IPS-18c (cell line): ENCODE results near the gene CLASP1.
"Not testable (repeated sequence)": the region's sequence is repeated elsewhere in the genome, so short reads cannot be mapped to it uniquely, and the experiment has no call there.

Experiments used
- H3K4me3 ChIP-seq: 2 replicates; pipeline ENCODE4 v1.7.0; 2013; ENCODE audit warnings: low read depth, mild to moderate bottlenecking, low read length, moderate library complexity; ENCODE audit not compliant: insufficient read depth
- H3K9me3 ChIP-seq: one replicate; pipeline ENCODE4 v1.6.1; 2013; ENCODE audit warnings: mild to moderate bottlenecking, low read length, moderate library complexity; ENCODE audit not compliant: control insufficient read depth, insufficient read depth

Gene CLASP1

GRCh38 chr2:121649149-121649595, at the start of gene CLASP1:
Gene CLASP1 (minus strand): TSS chr2:121649462. CDS start chr2:121605895, 43,567 bp downstream.
- peaks cover 4% of the 10 kb centered on the region for H3K9me3 ChIP-seq
- H3K4me3 ChIP-seq: peak within 1 kb of the TSS; percentile 63

GRCh38 chr2:121698318-121698930, 49.2 kb upstream of the CLASP1 start:
- H3K9me3 ChIP-seq: no peaks in the 10 kb centered on the region
- no peak overlapping the region for H3K4me3 ChIP-seq

- H3K9me3 ChIP-seq: no peaks in the 10 kb centered on the region
- no peak overlapping the region for H3K4me3 ChIP-seq
Observed at GRCh38 chr2:121697108-121697631, 47.9 kb upstream of the CLASP1 start.

GRCh38 chr2:121696410-121696930, 47.2 kb upstream of the CLASP1 start:
- Histone ChIP-seq H3K9me3 (no peaks in the 10 kb centered on the region), H3K4me3 (no peak overlapping the region)

GRCh38 chr2:121695171-121695451, 45.8 kb upstream of the CLASP1 start:
- no peaks in the 10 kb centered on the region for H3K9me3 ChIP-seq

GRCh38 chr2:121694398-121695170, 45.3 kb upstream of the CLASP1 start:
- no peak overlapping the region for H3K4me3 ChIP-seq
- H3K9me3 ChIP-seq: no peaks in the 10 kb centered on the region

More at GRCh38 chr2:121695171-121695451, 45.8 kb upstream of the CLASP1 start:
- no peak overlapping the region for H3K4me3 ChIP-seq

- H3K4me3 ChIP-seq, H3K9me3 ChIP-seq: not testable (repeated sequence)
Observed at GRCh38 chr2:121690572-121690971, 41.3 kb upstream of the CLASP1 start.

GRCh38 chr2:121690095-121690494, 40.8 kb upstream of the CLASP1 start:
- no peak overlapping the region for H3K4me3 ChIP-seq
- H3K9me3 ChIP-seq: no peaks in the 10 kb centered on the region

- Histone ChIP-seq H3K4me3 (no peak overlapping the region), H3K9me3 (no peaks in the 10 kb centered on the region)
Observed at GRCh38 chr2:121689356-121689755, 40.1 kb upstream of the CLASP1 start.

- Histone ChIP-seq H3K9me3 (no peaks in the 10 kb centered on the region), H3K4me3 (no peak overlapping the region)
Observed at GRCh38 chr2:121688820-121689219, 39.6 kb upstream of the CLASP1 start.

- H3K4me3 ChIP-seq: no peak overlapping the region
- peaks cover 13% of the 10 kb centered on the region for H3K9me3 ChIP-seq
Observed at GRCh38 chr2:121686902-121687301, 37.6 kb upstream of the CLASP1 start.

GRCh38 chr2:121686218-121686617, 37.0 kb upstream of the CLASP1 start:
- H3K4me3 ChIP-seq: no peak overlapping the region
- peaks cover 13% of the 10 kb centered on the region for H3K9me3 ChIP-seq

- Histone ChIP-seq H3K4me3 (0 out of 2 replicates have a peak overlapping the region, but pooled peaks have one; percentile 21), H3K9me3 (peaks cover 13% of the 10 kb centered on the region)
Observed at GRCh38 chr2:121682396-121683298, 33.4 kb upstream of the CLASP1 start.

- no peak overlapping the region for H3K4me3 ChIP-seq
- peaks cover 8% of the 10 kb centered on the region for H3K9me3 ChIP-seq
Observed at GRCh38 chr2:121677855-121678254, 28.6 kb upstream of the CLASP1 start.

- H3K4me3 ChIP-seq: not testable (repeated sequence)
- peaks cover 15% of the 10 kb centered on the region for H3K9me3 ChIP-seq
Observed at GRCh38 chr2:121671621-121672020, 22.4 kb upstream of the CLASP1 start.

- Histone ChIP-seq H3K4me3 (no peak overlapping the region), H3K9me3 (peaks cover 15% of the 10 kb centered on the region)
Observed at GRCh38 chr2:121670181-121670580, 20.9 kb upstream of the CLASP1 start.

- peaks cover 15% of the 10 kb centered on the region for H3K9me3 ChIP-seq
Observed at GRCh38 chr2:121667618-121668017, 18.4 kb upstream of the CLASP1 start.

More at GRCh38 chr2:121667618-121668017, 18.4 kb upstream of the CLASP1 start:
- no peak overlapping the region for H3K4me3 ChIP-seq
